Measurements from ENCODE around the gene IBA57. TPM values are rescaled to one million over a fixed set of nuclear protein-coding genes. Genes with fewer than 3 reads are reported as not detected.

The IBA57 gene
- total and polyA plus RNA-seq, 4 donors, result 0.95 to 11.1 (median 4.8) TPM

DNA sequence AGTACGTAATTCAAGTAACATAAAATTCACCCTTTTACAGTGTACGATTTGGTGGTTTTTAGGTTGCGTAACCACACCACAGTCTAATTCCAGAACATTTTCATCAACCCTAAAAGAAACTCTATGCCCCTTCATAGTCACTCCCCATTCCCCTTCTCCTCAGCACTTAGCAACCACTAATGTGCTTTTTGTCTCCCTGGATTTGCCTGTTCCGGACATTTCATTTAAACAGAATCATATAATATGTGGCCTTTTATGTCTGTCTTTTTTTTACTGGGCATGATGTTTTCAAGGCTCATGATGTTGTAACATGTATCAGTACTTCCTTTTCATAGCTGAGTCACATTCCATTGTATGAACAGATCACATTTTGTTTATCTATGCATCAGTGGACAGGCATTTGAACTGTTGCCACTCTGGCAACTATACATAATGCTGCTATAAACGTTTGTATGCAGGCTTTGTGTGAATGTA is 63.0 kb downstream of the IBA57 start:
- H3K9me3 ChIP-seq (ENCODE audit: control insufficient read depth, low read length), result peaks cover 12% of the 10 kb centered on the region
- H3K27me3 ChIP-seq (ENCODE audit: control insufficient read depth in 1 of 2, insufficient read depth in 2 of 2, low read length in 1 of 2), result no peaks in the 10 kb centered on the region
- ATAC-seq (ENCODE audit: low FRiP score), result no peak
- 78 to 89% methylated on average over 5 of the region's 5 CpGs for WGBS, 2 donors
- DNase-seq, result no peak
- no peak overlapping the region for H3K4me3 ChIP-seq (ENCODE audit: low read length in 2 of 2)
- intact Hi-C loops (cut with DNase I), result no loop called here
- H3K36me3 ChIP-seq (ENCODE audit: control insufficient read depth in 1 of 2, insufficient read depth in 2 of 2, low read length in 1 of 2), result peaks cover 0 to 3% of the 10 kb centered on the region in 2 donors
- no peaks in the 10 kb centered on the region for H3K4me1 ChIP-seq (ENCODE audit: control insufficient read depth in 1 of 2, insufficient read depth in 2 of 2, low read length in 2 of 2)
- no peak overlapping the region for H3K27ac ChIP-seq (ENCODE audit: low read depth in 1 of 2, low read length in 2 of 2)

DNA sequence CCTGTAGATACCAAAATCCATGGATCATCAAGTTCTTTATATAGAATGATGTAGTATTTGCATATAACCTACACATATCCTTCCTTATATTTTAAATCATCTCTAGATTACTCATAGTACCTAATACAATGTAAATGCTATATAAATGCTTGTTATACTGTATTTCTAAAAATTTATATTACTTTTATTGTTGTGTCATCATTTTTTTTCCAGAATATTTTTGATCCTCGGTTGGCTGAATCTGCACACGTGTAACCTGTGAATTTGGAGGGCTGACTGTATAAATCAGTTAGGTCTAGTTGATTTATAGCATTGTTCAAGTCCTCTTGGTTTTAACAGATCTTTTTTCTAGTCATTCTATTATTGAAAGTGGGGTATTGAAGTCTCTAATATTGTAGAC is 65.6 kb downstream of the IBA57 start:
- H3K9me3 ChIP-seq (ENCODE audit: control insufficient read depth, low read length), result peaks cover 3% of the 10 kb centered on the region
- no peak for ATAC-seq (ENCODE audit: low FRiP score)
- peaks cover 0 to 3% of the 10 kb centered on the region in 2 donors for H3K36me3 ChIP-seq (ENCODE audit: control insufficient read depth in 1 of 2, insufficient read depth in 2 of 2, low read length in 1 of 2)
- no peak overlapping the region for H3K4me3 ChIP-seq (ENCODE audit: low read length in 2 of 2)
- intact Hi-C loops (cut with DNase I), result no loop called here
- DNase-seq, result no peak
- WGBS, 2 donors, result 87 to 89% methylated on average over 2 of the region's 2 CpGs
- H3K27me3 ChIP-seq (ENCODE audit: control insufficient read depth in 1 of 2, insufficient read depth in 2 of 2, low read length in 1 of 2), result no peaks in the 10 kb centered on the region
- no peak overlapping the region for H3K27ac ChIP-seq (ENCODE audit: low read depth in 1 of 2, low read length in 2 of 2)
- no peaks in the 10 kb centered on the region for H3K4me1 ChIP-seq (ENCODE audit: control insufficient read depth in 1 of 2, insufficient read depth in 2 of 2, low read length in 2 of 2)

Other genes with a start within 250 kb of the IBA57 start
- gene WNT9A, start 217.9 kb upstream of the IBA57 start, total RNA-seq, result 1 to 10 TPM in 1 of 2 donors, under 1 TPM in 1; 0.94 to 3.5 TPM
- gene WNT9A, start 217.9 kb upstream of the IBA57 start, polyA plus RNA-seq, result under 1 TPM; 0.13 to 0.38 TPM
- gene WNT3A, start 158.8 kb upstream of the IBA57 start, total RNA-seq, result not detected
- gene WNT3A, start 158.8 kb upstream of the IBA57 start, polyA plus RNA-seq, result not detected
- 100 to 1,000 TPM; 291 to 356 TPM for gene ARF1, start 83.1 kb upstream of the IBA57 start, total RNA-seq
- 100 to 1,000 TPM; 232 to 349 TPM for gene ARF1, start 83.1 kb upstream of the IBA57 start, polyA plus RNA-seq
- 10 to 100 TPM in 1 of 2 donors, 1 to 10 TPM in 1; 7.9 to 11.4 TPM for gene C1orf35, start 62.5 kb upstream of the IBA57 start, total RNA-seq
- gene C1orf35, start 62.5 kb upstream of the IBA57 start, polyA plus RNA-seq, result 10 to 100 TPM in 1 of 2 donors, 1 to 10 TPM in 1; 3.6 to 36.2 TPM
- 10 to 100 TPM; 27.4 to 35.4 TPM for gene MRPL55, start 56.5 kb upstream of the IBA57 start, total RNA-seq
- gene MRPL55, start 56.5 kb upstream of the IBA57 start, polyA plus RNA-seq, result 100 to 1,000 TPM in 1 of 2 donors, 10 to 100 TPM in 1; 41.8 to 152 TPM
- 100 to 1,000 TPM; 247 to 248 TPM for gene GUK1, start 25.5 kb upstream of the IBA57 start, total RNA-seq
- gene GUK1, start 25.5 kb upstream of the IBA57 start, polyA plus RNA-seq, result 100 to 1,000 TPM; 660 to 973 TPM
- gene GJC2, start 15.9 kb upstream of the IBA57 start, total RNA-seq, result 1 to 10 TPM; 4.3 to 4.5 TPM
- gene GJC2, start 15.9 kb upstream of the IBA57 start, polyA plus RNA-seq, result under 1 TPM; 0.50 to 0.87 TPM
- 10 to 100 TPM in 1 of 2 donors, 1 to 10 TPM in 1; 5.9 to 19.3 TPM for gene OBSCN, start 42.2 kb downstream of the IBA57 start, total RNA-seq
- gene OBSCN, start 42.2 kb downstream of the IBA57 start, polyA plus RNA-seq, result 1 to 10 TPM; 2.0 to 6.9 TPM
- 10 to 100 TPM; 16.2 to 20.3 TPM for gene TRIM11, start 241.0 kb downstream of the IBA57 start, total RNA-seq
- 10 to 100 TPM in 1 of 2 donors, 1 to 10 TPM in 1; 5.8 to 12.2 TPM for gene TRIM11, start 241.0 kb downstream of the IBA57 start, polyA plus RNA-seq